GM19372 (cell line): Measurements from ENCODE around the gene ME3.

Experiments
- ATAC-seq: cut with Tn5 transposase; IDR thresholded peaks from one replicate; pipeline ENCODE4 v1.9.1; 2021; ENCODE audit warnings: mild to moderate bottlenecking, low read depth, moderate library complexity; ENCODE audit not compliant: unreplicated experiment

Gene ME3

DNA sequence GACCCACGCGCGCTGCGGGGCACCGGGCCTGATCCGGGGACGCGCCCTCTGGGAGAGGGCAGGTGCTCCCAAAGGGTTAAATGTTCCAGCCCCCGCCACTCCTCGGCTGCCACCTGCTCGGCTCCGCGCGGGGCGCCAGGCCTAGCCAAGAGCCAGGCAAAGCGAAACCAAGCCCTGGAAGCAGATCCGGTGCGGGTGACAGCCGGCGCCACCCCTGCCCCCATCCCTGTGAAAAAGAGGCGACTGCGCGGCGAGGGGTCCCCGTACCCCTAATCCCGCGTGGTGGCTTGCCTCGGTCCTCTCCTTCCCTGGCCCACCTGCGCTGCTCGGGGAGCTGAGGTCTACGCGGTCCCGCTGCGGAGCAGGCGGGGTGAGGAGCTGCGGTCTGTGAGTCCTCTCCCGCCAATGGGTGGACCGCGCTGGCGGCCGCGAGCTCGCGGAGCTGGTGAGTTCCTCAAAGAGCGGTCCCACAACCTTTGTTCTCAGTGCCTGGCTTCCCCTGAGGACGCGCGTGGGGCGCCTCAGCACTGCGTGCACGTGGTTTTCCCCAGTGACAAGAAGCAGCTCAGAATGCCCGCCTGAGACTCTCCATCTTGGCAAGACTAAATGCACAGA, at the start of gene ME3:
ME3 (minus strand) TSS at position 610 of the 615 bp plus-strand sequence.
- no peak for ATAC-seq

DNA sequence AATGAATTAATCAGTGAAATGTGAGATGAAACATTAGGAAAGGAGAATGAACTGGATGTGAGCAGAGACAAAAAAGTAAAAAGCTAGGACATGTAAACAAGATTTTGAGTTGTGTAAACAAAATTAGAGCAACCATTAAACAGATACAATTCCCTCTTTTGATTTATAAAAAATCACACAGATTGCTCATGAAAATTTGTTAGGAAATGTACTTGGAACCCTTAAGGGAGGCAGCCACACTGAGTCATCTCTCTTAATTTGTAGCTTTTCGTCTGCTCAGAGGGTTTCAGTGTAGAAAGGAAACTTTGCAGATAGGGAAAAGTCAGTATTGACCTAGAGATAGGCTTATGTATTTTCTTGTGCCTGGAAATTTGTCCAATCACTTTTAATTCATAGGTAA, 49.6 kb upstream of the ME3 start:
- ATAC-seq = no peak

DNA sequence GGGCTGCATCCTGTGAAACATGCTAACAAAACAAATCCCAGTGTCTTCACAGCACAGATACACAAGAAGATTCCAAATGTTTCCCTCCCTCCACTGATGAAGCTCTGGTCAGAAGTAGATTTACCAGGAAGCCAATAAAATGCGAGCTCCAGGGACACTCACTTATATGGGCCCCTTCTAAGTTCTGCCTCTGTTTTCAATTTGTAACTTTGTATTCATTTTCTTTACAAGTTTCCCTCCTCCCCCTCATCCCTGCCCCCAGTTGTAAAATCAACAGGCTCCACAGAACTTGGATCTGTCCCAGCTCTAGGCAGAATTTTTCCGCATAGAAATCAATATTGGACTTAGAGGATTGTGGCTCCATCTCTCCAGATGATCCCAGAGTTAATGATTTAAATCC, 48.1 kb upstream of the ME3 start:
- no peak for ATAC-seq

DNA sequence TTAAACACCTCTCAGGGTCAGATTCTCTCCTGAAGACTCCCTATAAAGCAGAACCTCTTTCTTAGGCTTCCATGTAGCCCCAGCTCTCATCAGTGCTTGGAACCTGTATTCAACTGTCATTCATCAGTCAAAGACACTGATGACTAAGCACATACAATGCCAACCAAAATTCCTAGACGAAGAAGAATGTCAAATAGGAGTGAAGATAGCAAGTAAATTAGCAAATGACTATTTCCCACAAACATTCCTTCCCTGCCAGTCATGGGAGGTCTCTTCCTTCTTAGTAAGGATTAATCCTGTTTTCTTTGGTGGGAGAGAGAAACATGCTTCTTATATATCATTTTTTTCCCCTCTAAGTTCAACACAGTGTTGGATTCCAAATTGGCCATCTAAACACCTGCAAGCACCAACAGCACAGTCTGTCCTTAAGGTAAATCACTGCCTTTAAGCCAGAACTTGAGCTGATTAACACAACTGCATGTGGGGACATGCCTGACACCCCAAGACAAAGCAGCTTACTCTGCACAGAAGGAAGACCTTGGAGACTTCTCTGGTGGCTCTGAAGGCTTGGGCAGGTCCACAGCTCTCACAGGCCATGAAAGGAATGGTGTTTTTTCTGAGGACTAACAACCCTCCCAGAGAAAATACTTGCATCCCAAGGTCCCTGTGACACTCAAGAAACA, 47.5 kb upstream of the ME3 start:
- ATAC-seq = no peak

DNA sequence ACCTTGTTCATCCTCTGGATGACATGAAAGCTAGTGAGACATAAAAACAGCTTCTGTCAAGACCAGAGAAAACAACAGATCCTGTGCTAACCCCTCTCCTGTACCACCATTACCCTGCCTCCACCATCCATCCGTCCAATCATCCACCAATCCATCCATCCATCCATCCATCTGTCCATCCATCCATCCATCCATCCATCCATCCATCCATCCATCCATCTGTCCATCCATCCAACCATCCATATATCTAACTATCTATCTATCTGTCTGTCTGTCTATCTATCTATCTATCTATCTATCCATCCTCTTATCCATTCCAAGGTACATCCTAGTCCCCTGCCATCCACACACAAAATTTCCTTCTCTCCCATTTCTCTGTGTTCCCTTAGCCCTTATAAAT, 46.6 kb upstream of the ME3 start:
- no peak for ATAC-seq

DNA sequence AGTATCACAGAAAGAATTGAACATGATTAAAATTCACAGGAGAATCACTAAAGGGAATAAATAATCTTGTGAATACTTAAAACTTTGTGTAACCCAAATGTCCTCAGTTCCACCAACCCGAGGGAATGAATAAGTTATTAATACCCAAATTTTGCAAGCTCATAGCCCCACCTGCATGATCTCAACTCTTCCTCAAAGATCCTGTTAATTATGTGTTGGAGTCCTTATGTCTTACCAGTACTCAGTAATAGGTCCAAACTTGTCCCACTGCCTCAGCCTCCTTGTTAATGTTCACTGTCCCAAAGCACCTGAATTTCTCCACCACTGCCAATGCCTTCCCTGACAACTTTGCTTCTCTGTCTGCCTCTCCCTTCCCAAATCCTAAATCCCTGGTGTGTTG, 46.1 kb upstream of the ME3 start:
- ATAC-seq = no peak

DNA sequence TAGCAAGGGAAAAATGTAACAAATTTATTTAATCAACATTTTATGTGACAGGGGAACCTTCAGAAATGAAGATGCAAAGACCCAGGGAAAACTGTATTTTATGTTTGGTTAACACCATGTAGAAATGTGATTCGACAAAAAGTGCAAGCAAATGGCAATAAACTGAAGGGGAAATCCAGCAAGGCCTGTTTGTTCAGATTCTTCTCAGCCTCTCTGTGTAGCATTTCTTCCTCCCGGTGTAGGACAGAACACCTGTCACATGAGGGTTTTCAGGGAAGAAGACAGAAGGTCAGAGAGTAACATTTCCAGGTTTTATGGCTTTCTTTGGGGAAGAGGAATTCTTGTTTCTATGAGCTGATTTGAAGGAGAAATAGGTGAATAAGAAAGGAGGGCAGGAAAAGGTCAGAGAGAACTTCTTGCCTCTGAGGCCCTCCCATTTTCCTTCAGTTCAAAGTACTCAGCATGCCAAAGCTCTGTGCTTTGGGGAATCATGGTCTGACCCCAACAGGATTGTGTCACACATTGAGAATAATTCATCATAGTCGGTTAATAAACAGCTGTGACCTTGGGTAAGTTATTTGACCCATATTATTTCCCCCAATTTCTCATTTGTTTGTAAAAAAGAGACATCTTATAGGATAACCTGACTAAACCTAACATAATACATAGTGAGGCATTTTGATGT, 45.5 kb upstream of the ME3 start:
- no peak for ATAC-seq

DNA sequence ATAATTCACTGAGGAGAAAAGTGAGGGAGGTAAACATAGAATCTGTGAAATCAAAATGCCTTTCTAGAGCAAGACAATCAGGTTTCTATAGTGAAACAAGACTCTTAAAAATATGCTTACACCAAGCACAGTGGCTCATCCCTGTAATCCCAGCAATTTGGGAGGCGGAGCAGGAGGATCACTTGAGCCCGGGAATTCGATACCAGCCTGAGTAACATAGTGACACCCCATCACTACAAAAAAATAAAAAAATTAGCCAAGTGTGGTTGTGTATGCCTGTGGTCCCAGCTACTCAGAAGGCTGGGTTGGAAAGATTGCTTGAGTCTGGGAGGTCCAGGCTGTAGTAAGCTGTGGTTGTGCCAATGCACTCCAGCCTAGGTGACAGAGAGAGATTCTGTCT, 43.2 kb upstream of the ME3 start:
- no peak for ATAC-seq

DNA sequence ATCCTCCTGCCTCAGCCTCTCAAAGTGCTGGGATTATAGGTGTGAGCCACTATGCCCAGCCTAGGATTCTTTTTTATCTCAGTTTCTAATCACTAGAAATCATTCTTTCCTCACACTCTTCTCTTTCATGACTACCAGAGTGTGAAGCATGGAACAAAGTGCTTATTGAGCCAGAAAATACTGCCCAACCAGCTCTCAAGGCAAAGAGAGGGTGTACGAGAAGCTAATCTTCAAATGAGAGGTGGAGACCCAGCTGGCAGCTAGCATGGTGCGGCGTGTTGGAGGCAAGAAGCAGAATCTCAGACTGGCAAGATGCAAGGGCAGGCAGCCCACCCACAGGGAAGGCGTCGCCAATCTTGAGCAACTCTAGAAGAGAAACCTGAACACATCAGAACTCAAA, 41.1 kb upstream of the ME3 start:
- no peak for ATAC-seq

DNA sequence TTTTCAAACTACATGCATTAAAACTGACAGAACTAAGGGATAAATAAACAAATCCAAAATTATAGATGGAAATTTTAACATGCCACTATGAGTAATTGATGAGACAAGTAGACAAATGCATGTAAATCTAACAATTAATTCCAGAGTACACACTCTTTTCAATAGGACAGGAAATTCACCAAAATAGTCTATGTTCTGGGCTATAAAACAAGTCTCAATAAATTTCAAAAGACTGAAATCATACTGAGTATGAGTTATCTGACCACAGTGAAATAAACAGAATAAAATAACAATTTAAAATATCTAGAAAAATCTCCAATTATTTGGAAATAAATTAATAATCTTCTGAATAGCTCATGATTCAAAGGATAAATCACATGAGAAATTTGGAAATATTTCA, 38.5 kb upstream of the ME3 start:
- ATAC-seq = no peak

DNA sequence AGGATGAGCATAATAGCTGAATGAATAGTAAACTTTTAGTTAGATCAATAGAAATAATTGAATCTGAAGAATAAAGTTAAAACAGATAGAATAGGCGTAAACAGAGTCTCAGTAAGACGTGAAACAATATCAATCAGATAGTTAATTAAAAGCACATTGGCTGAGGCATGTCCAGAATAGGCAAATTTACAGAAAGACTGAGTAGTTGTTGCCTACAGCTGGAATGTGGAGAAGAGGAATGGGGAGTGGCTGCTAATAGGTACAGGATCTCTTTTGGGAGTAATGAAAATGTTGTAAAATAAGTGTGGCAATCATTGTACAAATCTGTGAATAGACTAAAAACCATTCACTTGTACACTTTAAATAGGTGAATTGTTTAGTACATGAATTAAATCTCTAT, 36.3 kb upstream of the ME3 start:
- ATAC-seq = no peak

DNA sequence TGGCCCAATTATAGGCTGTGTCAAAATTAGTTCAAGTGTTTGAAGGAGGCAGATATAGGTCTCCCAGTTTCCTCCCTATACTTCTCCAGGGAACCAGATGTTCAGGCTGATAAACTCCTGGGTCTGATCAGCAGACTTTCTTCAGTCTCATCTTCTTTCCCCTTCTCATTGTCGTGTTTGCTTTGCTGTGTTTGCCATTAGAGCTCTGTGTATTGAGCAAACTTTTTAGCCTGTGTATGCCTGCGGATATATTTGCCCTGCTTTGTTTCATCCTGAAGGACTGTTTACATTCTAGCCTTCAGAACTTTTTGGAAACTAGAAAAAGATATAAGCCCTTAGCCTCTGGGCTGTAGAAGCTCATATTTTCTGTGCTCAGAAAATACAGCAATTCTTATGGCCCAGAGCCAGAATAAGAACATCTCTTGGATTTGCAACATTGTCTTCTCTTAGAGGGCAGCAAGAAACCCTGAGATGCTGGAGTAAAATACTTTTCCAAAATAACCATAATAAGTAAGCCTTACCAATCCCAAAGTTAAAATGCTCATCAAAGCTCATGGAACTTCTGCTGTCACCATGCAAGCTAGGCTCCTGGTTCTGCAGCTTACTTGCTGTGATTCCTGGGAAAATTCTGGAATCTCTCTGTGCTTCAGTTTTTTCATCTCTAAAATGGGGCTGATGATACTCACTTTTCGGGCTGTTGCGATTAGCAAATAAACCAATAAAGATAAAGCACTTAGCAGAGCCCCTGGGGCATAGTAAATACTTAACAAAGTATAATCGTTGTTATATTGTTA, 34.1 kb upstream of the ME3 start:
- no peak for ATAC-seq

DNA sequence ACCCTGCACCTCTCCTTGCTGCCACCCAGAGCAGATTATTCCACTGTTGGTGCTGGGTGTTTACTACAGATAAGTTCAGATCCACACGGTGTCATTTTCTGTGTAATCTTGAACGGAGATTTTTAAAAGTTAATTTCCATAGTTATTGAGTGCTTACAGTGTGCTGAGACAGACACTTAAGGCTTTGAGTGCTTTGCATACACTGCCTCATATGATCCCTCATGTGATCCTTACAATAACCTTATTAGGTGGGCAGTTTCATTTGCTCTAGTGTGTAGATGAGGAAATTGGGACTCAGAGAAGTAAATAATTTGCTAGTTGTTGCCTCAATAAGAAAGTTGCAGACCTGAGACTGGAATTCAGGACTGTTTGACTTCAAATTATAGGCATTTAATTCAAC, 32.3 kb upstream of the ME3 start:
- no peak for ATAC-seq

DNA sequence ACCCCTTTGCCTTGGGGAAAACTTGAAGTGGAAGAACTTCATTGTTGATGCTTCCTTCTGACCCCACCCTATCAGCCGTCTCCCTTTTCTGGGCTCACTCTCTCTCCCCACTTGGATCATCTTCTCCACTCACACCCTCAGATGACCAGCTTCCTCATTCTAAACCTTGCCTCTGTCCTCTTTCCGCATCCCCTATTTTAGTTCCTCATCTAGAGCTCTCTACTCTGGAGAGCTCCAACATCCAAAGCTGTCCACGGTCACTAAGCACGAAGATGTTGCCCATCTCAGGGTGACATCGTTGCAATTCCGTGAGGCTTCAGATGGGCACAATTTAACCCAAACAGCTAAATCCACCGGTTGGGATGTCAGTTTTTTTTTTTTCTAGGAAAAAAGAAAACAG, 31.6 kb upstream of the ME3 start:
- ATAC-seq = no peak

DNA sequence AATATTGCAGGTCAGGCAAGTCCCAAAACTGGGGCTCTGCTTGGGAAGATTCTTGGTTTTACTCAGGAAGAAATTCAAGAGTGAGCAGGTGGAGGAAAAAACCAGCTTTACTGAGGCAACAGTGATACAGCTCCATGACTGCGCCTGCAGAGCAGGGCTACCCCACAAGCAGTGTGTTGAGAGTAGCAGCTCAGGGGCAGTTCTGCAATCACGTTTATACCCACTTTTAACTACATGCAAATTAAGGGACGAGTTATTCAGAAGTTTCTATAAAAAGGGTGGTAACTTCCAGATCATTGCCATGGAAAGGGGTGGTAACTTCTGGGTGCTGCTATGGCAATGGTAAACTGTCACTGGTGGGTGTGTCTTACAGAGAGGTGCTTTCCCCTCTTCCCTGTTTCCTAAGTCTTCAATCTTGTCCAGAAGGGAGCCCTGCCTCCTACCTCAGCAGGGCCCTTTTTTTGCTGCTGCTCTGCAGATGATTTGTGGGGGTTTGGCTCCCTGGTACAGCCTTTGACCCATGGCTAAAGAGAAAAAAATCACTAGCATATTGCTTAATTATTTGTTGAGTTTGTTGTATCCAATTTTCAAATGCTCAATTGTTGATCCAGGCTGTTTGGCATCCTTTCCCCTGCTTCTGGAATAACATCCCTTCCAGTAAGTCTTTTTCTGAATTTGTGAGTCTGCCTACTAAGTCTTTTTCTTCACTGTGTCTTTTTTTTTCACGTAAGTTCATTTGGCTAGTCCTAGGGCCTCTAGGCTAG, 30.0 kb upstream of the ME3 start:
- ATAC-seq = no peak

DNA sequence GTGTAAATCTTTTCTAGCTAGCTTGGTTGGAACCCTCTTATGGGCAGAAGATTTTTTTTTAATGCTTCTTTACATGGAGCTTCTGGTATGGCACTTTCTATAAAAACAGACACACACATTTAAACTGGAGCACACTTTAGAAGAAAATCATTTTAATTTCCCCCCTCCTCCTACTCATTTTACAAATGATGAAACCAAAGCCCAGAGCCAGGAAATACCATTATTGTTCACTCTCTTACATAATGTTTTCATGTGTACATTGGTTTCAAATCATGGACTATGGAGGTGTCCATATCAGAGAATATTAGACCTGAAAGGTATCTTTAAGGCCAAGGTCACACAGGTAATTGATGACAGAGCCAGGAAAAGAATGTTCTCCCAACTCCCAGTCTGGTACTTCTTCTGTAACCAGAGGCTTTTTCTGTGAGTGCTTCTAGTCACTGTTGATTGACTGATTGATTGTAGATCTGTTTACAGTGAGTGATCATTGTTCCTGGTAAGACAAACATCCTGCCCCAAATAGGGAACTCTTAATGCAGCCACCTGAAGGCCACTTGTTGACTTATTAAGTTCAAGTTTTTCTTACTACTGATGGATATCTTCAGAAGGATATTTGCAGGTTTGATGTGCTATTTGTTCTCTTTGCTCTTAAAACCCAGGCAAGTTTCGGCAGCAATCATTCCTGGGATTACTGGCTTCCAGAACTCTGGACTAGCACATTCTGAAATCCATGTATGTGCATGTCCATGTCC, 26.8 kb upstream of the ME3 start:
- ATAC-seq = no peak

DNA sequence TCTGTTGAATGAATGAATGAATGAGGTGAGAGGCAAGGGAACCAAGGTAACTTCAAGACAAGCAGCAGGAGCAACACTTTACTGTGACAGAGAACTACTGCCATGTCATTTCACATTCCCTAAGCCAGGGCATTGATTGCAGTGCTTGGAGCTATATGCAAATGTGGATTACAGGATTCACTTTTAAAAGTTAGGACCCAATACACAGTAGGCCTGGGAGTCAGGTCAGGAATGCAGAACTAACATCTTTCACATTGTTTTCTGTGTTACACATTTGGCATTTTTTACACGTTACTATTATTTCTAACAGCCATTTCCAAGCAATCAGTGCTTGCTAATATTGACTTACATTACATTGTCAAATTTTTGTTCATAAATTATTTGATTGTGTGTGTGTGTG, 26.2 kb upstream of the ME3 start:
- ATAC-seq = no peak

DNA sequence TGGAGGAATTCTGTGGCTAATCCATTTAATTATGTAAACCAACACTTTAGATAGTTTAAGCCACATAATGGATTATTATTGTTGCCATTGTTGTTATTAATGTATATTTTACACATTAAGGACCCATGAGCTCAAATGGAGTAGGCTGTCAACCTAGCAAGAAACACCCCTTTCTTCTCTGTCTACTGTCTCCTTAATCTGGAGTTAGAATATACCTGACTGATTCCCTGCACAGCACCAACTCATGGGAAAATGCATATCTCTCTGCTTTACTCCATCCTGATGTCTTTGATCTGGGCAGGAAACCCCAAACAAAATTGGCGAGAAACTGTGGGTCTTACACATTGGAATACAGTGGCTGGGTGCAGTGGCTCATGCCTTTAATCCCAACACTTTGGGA, 24.0 kb upstream of the ME3 start:
- no peak for ATAC-seq

DNA sequence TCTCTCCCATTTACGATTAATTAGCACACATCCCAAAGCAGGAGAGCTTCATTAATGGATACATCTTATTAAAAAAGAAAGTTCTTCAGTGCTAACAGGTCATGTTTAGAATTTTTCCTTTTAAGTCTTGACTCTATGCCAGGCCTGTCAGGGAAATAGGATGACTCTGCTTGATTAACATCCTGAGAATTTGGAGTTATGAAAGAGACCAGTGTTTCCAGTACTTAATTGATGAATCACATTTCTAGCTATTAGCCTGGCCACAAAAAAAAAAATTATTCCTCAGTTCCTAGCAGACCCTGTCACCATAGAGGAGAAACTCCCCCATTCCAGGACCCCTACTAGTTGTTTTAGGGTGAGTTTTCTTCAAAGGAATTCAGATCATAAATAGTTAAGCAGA, 23.6 kb upstream of the ME3 start:
- no peak for ATAC-seq

DNA sequence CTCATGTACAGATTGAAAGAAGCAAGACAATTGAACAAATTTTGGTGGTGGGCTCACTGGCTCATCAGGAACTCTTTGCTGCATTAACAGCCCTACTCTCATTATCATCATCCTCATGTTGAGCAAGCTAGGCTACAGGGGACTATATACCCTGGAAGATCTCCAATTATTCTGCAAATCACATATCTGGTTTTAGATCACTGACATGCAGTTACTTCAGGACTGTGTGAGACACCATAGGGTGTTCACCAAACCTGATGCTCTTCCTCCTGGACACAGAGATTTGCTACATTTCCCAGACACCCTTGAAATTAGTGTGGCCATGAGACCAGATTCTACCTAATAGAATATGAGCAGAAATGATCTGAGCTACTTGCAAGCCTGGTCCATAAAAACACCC, 23.0 kb upstream of the ME3 start:
- ATAC-seq = no peak
